HG03521 (cell line): ENCODE measurements around the gene GAS2L2.
"Not testable (repeated sequence)": the region's sequence is repeated elsewhere in the genome, so short reads cannot be mapped to it uniquely, and the experiment has no call there.

Experiments
- ATAC-seq: cut with Tn5 transposase; IDR thresholded peaks from one replicate; pipeline ENCODE4 v1.9.1; 2021; ENCODE audit warnings: mild to moderate bottlenecking, moderate library complexity; ENCODE audit not compliant: unreplicated experiment

GAS2L2 gene

DNA sequence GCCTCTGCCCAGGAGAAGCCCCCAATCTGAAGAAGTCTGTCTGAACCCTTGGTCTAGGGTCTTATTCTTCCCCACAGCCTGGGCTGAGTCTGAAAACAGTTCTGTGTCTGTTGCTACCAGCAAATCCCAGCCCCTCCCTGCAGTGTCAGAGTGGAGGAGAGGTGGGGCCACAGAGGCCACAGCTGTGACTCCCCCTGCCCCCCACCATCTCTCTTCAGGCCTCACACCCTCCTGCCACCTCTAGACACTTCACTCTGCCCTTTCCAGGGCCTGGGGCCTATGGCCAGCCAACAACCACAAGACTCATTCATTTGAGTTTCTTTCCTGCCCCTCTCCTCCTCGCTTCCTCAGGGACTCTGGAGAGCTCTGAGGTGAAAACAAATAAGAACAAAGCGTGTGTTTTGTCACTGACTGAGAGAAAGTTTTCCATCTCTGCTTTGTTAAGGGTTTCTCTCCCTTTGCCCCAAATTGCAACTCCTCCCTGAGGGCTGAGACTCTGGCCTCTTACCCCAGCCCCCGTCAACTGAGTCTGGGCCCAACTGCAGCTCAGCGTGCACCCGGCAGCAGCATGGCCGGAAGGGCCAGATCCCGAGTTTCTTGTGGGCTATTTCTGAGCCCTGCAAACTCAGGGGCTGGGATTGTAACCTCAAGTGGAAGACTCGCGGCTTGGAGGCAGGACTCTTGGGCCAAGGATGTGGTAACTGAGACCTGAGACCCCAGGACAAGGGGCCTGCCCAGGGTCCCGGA is 20.8 kb upstream of the GAS2L2 start:
- ATAC-seq, result no peak

DNA sequence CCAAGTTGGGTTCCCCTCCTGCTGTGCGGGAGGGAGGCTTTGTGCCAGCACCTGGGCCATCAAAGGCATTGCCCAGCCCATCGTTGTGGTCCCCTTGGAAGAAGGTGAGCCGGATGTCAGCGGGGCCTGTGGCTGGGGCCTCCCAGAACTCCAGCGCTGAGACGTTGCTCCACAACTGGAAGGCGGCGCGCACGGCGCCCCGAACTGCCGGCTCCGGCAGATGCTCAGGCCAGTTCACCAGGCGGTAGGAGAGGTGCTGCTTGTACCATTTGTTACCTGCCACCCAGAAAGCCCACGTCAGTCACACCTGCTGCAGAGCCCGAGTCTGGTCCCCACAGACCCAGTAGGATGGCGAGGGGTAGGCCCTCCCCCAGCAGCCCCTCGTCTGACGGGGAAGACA is 20.1 kb upstream of the GAS2L2 start:
- ATAC-seq, result no peak

DNA sequence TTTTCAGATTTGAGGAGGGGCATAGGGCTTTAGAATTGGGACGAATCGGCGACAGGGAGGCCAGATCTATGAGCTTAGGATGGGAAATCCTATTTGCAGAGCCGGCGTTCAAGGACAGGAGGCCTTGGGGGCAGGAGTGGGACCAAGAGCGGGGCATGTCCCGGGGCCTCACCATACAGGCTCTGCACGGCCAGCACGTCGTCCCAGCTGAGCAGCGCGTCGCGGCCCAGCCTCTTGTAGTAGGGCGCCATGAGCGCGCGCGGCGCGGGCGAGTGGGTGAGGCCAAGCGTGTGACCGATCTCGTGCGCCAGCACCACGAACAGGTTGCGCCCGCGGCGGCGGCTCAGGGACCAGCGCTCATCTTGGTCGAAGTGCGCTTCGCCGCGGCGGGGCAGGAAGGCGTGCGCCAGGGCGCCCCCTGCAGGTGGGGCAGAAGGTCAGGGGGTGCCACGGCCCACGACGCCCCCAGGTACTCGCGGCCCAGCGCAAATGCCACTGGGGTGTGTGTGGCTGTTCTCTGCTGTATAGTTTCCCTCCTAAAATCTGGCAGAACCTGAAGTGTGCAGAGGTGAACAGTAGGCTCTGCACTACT is 17.0 kb upstream of the GAS2L2 start:
- ATAC-seq, result no peak

DNA sequence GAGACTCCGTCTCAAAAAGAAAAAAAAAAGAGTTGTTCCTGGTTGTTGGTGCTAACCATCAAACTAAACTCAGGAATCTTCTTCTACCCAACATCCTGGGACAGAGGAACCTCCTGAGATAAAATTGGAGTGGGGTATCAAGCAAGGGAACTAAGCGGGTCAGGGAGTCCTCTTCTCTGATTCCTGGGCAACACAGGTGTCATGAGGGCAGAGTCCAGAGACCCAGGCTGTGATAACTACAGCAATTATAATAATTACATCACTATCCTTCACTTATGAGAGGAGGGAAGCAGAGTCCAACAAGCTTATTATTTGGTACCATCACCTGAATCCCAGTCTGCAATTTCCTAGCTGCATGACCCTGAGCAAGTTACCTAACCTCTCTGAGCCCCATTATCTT is 15.8 kb upstream of the GAS2L2 start:
- no peak for ATAC-seq

DNA sequence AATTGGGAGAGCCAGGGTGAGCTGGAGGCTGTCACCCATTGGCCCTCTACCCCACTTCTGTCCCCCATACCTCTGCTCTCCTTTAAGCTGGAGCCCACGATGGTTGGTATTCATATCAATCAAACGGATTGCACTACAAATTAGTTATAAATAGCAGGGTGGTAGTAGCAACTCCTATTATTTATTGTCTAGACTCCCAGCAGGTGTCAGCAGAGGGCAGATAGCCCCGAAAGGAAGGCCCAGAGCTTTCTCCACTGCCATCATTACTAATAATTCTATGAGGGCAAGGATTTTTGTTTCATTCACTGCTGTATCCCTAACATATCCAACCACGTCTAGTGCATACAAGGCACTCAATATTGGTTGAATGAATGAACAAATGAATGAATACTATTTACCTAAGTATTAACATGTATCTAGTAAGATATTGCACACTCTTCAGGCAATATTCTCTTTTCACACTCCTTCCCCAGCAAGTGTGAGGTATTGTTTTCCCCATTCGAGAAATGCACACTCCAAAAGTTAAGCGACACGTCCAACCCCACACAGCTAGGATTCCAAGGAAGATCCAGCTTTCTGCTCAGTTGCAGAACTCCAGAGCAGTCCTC is 14.0 kb upstream of the GAS2L2 start:
- ATAC-seq, result no peak

DNA sequence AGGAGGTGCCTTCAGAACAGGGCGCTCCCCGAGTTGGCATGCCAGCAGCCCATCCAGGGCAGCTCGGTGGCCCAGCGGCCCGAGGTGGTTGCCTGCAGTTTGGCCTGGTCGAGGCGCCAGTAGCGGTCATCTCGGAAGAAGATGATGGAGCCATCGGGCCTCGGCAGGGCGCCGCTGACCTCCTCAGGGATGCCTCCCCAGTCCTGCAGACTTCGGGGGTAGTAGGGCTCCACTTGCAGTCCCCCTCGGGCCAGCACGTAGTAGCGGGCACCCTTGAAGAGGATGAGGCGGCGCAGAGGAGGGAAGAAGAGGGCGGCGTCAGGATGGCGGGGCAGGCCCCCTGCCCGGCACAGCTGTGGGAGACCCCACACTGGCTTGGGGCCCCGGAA is 13.4 kb upstream of the GAS2L2 start:
- no peak for ATAC-seq

DNA sequence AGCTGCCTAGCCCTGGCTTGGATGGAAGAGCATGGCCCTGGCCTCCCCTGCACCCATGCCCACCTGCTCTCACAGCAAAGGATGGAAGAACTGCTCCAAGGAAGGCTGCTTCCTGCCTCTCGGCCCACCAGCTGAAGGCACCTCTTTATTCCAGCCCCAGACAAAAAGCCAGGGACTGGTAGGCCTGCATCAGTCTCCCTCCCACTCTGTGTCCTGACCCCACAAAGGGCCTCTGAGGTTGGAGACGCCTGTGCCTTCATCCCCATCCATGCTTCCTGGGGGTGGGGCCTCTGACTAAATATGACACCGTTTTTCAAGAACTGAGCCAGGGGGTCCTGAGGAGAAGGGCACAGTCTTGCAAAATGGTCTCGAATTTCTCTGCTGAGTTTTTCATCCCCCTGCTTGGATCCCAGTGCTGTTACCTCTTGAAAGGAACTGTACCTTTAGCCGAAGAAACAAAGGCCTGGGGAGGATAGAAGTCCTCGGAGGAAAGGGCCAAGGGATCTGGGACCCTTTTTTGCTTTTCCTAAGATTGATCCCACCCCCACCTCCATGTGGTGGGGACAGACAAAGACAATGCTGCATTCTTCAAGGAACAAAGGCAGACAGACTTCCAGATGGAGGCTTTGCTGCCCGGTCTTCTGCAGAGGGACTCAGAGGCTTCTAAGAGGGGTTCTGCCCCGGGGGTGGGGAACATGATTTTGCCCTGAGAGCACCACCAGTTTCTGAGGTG is 12.9 kb upstream of the GAS2L2 start:
- no peak for ATAC-seq

DNA sequence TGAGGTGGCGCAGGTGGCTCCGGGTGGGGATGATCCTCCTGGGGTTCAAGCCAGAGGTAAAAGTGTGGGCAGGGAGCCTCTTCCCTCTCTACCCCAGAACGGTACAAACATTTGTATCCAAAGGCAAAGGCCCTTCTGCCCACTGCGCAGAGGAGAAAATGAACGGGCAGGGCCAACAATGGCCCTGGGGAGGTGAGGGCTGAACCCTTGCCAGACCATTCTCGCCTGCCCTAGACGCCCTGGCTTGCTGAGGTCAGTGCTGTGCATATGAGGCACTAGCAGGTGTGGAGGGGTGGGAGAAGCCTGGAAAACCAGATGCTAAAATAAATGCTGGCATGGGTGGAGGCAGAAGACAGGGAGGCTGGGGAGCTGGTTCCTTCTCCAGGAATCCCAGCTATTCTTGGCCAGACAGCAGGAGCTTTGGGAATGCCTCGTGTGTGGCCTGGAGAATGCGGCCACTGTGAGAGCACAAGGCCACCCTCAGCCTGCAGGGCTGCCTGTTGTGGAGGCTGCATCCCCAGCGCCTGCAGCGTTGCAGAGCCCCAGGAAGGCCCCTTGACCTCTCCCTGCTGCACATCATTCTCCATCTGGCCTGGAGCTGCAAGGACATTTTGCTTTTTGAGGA is 12.2 kb upstream of the GAS2L2 start:
- no peak for ATAC-seq

DNA sequence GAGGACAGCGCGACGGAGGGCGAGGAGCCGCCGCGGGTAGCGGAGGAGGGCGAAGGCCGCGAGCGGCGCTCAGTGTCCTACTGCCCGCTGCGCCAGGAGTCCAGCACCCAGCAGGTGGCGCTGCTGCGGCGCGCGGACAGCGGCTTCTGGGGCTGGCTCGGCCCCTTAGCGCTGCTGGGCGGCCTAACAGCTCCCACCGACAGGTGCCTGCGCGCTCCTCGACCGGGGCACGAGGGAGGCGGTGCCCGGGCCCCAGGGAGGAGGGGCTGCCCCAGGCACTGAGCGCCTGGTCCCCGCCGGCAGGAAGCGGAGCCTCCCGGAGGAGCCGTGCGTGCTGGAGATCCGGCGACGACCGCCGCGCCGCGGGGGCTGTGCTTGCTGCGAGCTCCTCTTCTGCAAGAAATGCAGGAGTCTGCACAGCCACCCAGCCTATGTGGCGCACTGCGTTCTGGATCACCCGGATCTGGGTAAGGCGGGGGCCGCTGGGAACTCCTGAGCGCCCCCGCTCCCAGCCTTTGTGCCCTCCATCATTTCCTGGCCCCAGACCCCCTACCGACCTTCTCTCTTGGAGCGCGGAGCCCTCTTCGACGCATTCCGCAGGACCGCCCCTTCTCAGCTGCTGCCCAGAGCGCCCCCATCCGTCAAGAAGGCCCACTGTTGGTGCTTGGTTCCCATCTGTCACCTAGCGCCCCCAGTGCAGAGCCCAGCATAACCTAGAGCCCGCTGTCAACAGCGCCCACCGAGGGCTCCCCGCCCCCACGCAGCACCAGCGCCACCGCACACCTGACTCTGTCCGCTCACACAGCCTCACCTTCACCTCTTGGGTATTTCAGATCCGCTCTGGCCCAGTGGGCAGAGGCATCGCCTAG is 11.3 kb upstream of the GAS2L2 start:
- ATAC-seq, result peak; percentile 82

DNA sequence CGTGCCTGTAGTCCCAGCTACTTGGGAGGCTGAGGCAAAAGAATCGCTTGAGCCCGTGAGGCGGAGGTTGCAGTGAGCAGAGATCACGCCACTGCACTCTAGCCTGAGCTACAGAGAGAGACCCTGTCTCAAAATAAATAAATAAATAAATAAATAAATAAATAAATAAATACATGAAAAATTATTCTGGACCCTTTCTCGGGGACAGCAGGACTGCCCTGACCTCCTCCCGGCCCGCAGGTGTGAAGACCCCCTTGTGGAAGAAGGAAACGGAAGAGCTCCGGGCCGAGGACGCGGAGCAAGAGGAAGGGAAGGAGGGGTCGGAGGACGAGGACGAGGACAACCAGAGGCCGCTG is 10.7 kb upstream of the GAS2L2 start:
- no peak for ATAC-seq

DNA sequence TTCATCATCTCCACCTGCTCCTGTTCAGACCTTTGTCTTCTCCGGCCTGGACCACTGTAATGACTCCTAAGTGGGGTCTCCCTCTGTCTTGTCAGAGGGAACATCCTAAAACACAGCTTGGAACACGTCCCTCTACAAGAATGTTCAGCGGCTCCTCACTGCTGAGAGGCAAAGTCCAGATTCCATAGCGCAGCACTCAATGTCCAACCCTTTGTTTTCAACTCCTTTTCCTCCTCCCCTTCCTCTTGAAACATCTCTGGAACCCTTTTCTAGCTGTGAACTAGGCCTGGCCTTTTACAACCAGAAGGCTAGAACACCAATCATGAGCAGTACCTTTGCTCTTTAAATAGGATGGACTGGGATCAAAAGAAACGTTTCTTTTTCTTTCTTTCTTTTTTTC is 8.6 kb upstream of the GAS2L2 start:
- ATAC-seq, result no peak

DNA sequence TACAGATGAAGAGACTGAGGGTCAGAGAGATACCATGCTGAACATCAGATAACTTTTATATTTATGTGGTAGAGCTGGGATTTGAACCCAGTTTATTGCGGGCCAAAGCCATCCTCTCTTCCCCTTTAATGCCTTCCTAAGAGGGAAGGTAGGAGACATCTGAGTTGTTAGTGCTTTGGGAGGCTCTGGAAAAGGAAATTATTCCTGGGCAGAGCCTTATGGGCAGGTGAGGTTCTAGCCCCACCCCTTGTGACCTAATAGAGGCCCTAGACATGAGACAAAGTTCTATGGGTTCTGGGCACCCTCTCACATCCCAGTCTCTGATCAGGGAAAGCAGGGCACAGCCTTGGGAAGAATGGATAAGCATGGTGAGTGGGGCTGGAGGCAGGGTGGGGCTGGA is 7.5 kb upstream of the GAS2L2 start, which contains the start of gene C17orf50:
Gene C17orf50, plus strand, starts transcription at position 301 of the 400 bp plus-strand sequence. Its CDS starts 55 bp downstream, at position 356.
- no peak for ATAC-seq

DNA sequence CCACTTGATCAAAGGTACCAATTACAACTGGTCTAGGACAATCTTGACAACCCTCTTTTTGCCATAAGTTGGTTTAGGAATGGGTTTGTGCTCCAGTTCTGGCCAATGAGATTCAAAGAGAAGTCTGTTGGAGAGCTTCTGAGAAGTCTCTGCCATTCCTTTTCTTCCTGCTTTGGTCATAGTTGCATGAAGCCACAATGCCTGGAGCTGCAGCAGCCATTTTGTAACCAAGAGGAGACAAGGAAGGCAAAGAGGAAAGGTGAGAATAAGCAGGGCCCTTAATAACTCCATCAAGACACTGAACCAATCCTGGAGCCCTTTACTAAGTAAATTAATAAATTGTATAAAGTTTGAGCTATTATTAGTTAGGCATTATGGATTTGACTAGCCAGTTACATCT is 4.2 kb upstream of the GAS2L2 start:
- ATAC-seq, result no peak

DNA sequence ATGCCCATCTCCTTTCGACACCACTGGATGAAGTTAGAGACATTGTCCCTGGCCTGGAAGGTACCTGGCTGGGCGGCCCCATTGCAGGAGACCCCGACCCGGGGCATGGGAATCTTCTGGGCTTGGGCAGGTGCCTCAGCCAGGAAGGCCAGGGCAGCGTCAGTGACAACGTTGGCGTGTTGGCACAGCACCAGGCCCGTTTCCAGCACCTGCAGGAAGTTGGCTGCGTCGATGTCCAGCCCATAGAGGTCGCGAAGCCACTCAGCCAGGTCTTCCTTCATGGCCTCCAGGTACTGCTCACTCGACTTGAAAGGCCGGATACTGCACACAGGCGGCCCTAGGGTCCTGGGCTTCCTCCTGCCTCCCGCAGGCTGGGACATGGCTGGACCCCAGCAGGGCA is 568 bp downstream of the GAS2L2 start:
- ATAC-seq, result no peak

DNA sequence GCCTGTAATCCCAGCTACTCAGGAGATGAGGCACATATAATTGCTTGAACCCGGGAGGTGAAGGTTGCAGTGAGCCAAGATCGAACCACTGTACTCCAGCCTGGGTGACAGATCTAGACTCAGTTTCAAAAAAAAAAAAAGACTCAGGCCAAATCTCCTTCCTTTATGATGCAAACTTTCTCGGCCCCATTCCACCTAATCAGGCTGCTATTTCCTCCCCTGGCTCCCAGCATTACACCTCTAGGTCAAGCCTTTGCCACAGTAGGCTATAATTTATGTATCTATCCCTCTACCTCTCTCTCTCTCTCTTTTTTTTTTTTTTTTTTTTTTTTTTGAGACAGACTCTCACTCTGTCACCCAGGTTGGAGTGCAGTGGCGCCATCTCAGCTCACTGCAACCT is 1.5 kb downstream of the GAS2L2 start:
- not testable (repeated sequence) for ATAC-seq

DNA sequence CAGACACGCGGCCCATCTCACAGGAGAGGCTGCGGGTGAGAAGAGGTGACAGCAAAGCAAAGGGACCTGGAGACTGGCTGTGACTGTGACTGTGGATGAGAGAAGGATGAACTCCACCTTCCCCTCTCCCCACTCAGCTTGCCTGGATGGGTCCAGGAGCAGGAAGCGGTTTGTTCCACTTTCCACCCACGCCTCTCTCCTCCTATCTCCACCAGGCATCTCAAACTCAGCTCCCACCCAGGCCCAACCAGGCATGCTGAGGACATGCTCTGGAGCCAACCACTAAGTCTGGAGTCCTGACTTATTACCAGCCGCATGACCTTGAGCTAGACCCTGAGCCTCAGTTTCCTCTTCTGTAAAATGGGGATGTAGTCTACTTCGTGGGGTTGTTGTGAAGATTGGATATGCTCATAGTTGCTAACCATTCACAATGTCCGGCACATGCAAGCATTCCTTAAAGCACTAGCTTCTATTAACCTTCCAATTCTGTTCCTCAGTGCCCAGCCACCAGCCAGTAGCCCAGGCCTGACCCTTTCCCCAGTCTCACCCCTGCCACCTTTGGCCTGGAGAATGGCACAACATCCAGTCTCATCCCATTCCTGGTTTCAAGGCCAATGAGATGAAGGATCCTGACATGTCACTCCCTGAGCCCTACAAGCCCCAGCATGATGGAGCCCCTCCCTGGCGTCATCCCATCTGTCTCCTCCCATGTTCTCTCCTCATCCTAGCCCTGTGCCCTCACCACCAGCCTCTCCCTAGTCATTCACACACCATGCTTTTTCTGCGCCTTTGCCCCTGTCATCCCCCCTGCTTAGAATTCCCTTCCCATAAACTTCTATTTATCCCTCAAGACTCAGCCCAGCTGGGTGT is 2.3 kb downstream of the GAS2L2 start:
- ATAC-seq, result no peak

DNA sequence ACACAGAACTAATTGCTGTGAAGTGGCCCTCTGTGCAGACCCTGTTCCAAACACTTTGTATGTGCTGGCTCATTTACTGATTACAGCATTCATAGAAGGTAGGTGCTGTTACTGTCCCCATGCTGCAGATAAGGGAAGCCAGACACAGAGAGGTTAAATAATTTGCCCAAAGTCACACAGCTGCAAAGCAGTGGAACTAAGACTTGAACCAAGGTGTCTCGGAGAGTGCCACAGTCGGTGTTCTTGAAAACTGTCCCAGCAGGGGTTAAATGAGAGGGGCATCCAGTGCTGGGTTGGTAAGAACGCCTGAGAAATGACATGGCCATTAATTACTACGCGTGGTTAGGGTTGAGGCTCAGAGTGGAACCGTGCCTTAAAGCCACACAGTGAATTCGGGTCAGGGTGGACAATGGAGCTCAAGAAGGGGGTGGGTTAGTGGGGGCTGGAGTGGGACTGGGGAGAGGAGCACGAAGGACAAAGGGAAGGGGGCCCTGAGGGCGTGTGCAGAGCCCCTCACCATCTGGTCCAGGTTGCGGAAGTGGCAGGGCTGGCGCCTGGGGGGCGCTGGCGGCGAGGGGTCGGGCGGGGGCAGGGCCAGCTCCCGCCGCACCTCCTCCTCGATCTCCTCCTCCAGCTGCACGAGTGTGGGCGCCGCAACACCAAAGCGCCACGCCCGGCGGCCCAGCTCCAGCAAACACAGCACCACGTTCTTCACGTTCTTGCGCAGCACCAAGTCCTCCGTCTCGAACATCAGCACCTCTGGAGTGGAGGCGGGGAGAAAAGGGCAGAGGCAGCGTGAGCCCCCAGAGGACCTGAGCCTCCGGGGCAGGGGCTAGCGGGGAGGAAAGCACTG is 3.3 kb downstream of the GAS2L2 start:
- ATAC-seq, result no peak

DNA sequence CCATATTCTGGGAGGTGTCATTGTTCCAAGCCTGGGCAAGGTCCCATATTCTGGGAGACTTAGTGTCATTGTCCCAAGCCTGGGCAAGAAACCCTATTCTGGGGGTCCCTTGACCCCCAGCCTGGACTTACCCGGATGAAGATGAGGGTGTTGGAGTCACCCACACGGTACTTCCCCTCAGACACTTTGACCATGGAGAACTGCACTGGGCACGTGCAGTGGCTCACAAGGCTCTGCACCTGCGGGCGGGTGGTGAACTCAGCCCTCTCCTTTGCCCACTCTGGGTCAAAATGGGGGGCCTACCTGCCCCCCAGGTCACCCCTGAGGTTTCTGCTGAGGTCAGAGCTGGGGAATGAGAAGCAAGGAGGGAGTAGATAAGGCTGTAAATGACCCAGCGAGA is 4.1 kb downstream of the GAS2L2 start:
- ATAC-seq, result no peak
